Fibroblast of skin of abdomen (primary cell): ENCODE results near the gene IGSF8.
A peak's percentile ranks its signal among the peaks of the same experiment; 100 is the strongest.

Experiments used
- DNase-seq: peaks from one replicate; pipeline ENCODE4 v3.0.0-alpha.2; 2013

IGSF8 gene

GRCh38 chr1:160085686-160086455 is 12.5 kb downstream of the IGSF8 start:
- peak; percentile 61 for DNase-seq

- no peak for DNase-seq
Observed at GRCh38 chr1:160084771-160085321, 13.6 kb downstream of the IGSF8 start.

- no peak for DNase-seq
Observed at GRCh38 chr1:160083968-160084770, 14.2 kb downstream of the IGSF8 start.

- no peak for DNase-seq
Observed at GRCh38 chr1:160082926-160083325, 15.5 kb downstream of the IGSF8 start.

GRCh38 chr1:160082487-160082886 is 15.9 kb downstream of the IGSF8 start:
- no peak for DNase-seq

GRCh38 chr1:160081261-160081936 is 17.0 kb downstream of the IGSF8 start, which contains the start of gene KCNJ9:
Gene KCNJ9, plus strand, starts transcription at chr1:160081538. Its CDS starts 2,493 bp downstream, at chr1:160084031.
- no peak for DNase-seq

- DNase-seq, result no peak
Observed at GRCh38 chr1:160080381-160081100, 17.9 kb downstream of the IGSF8 start.

- no peak for DNase-seq
Observed at GRCh38 chr1:160079448-160079847, 19.0 kb downstream of the IGSF8 start.

GRCh38 chr1:160078512-160079195 is 19.8 kb downstream of the IGSF8 start:
- no peak for DNase-seq

GRCh38 chr1:160077486-160077885 is 20.9 kb downstream of the IGSF8 start:
- DNase-seq, result no peak

- DNase-seq, result peak; percentile 5
Observed at GRCh38 chr1:160076295-160076694, 22.1 kb downstream of the IGSF8 start.

GRCh38 chr1:160075836-160076235 is 22.6 kb downstream of the IGSF8 start:
- DNase-seq, result no peak

GRCh38 chr1:160074865-160075264 is 23.6 kb downstream of the IGSF8 start:
- DNase-seq, result no peak

GRCh38 chr1:160071289-160071688 is 27.1 kb downstream of the IGSF8 start:
- DNase-seq, result no peak

- DNase-seq, result peak; percentile 58
Observed at GRCh38 chr1:160070243-160071163, 27.9 kb downstream of the IGSF8 start.

GRCh38 chr1:160069460-160070231 is 28.8 kb downstream of the IGSF8 start, which contains the start of gene KCNJ10:
Gene KCNJ10, minus strand, starts transcription at chr1:160070160. Its CDS starts 27,628 bp downstream, at chr1:160042532.
- DNase-seq, result no peak

GRCh38 chr1:160068225-160068624 is 30.2 kb downstream of the IGSF8 start:
- no peak for DNase-seq

- DNase-seq, result no peak
Observed at GRCh38 chr1:160066829-160067745, 31.3 kb downstream of the IGSF8 start.
